ENCODE results near the gene FRMD3. TPM values are rescaled to one million over a fixed set of nuclear protein-coding genes. Genes with fewer than 3 reads are reported as not detected.

FRMD3 gene
- total and polyA plus RNA-seq, 3 experiments from 2014 or later = 0.35 to 0.68 (median 0.62) TPM

DNA sequence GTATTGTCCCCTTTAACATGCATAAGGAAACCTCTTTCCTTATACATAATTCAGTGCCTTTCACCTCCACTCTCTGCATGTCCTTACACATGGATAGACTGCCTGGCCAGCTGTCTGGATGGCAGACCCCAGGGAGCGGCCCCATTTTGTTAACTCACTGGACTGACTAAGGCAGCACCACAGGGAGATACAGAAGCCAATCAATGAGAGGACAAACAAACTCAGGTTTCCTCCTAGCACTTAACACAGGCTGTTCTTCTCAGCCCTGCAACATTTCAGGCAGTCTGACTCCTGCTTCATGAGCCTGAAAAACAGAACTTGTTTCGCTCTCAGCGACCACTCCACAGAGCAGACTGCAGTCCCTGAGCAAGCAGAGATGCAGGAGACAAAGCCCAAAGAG, 339.8 kb downstream of the FRMD3 start:
- H3K27me3 Mint-ChIP-seq = peaks cover 0 to 1% of the 10 kb centered on the region in 2 donors
- Histone ChIP-seq H3K9me3 (ENCODE audit: low read length) (no peaks in the 10 kb centered on the region), H3K27ac (ENCODE audit: low read depth, low read length) (no peak overlapping the region), H3K4me3 (ENCODE audit: low read length) (no peak overlapping the region), H3K36me3 (ENCODE audit: insufficient read depth, low read length) (no peaks in the 10 kb centered on the region), H3K27me3 (ENCODE audit: insufficient read depth, low read length, poor library complexity, severe bottlenecking) (no peaks in the 10 kb centered on the region), H3K4me1 (ENCODE audit: insufficient read depth, low read length) (no peaks in the 10 kb centered on the region)
- no peak overlapping the region for H3K4me3 Mint-ChIP-seq
- DNase-seq = no peak
- H3K9me3 Mint-ChIP-seq = no peaks in the 10 kb centered on the region
- H3K27ac Mint-ChIP-seq = no peak overlapping the region
- CTCF ChIA-PET = no interaction called here
- POLR2A ChIA-PET = no interaction called here
- H3K36me3 Mint-ChIP-seq = no peaks in the 10 kb centered on the region
- H3K4me1 Mint-ChIP-seq = no peaks in the 10 kb centered on the region

DNA sequence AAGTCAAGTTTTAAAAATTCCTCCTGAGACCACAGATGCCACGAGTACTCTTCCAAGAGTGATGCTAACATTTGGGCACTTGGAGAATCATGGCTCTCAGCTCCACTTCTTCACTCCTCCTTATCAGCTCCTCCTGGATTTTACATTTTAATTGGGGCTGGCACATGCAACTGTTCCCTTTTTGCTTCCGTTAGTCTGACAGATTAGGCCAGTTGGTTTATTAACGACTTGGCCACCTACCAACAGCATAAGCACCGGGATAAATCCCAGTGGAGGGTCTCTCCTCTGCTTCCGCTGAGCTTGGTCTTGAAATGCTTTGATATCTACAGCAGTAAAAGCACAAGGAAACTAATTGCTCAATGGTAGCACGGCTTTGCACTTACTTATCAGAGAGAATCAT, 340.6 kb downstream of the FRMD3 start:
- no peak overlapping the region for H3K4me3 Mint-ChIP-seq
- H3K27ac Mint-ChIP-seq = no peak overlapping the region
- H3K27ac ChIP-seq (ENCODE audit: low read depth, low read length) = no peak overlapping the region
- no peaks in the 10 kb centered on the region for H3K4me1 Mint-ChIP-seq
- POLR2A ChIA-PET = no interaction called here
- no peaks in the 10 kb centered on the region for H3K4me1 ChIP-seq (ENCODE audit: insufficient read depth, low read length)
- H3K4me3 ChIP-seq (ENCODE audit: low read length) = no peak overlapping the region
- H3K36me3 Mint-ChIP-seq = no peaks in the 10 kb centered on the region
- CTCF ChIA-PET = no interaction called here
- no peaks in the 10 kb centered on the region for H3K36me3 ChIP-seq (ENCODE audit: insufficient read depth, low read length)
- H3K27me3 Mint-ChIP-seq = peaks cover 0 to 1% of the 10 kb centered on the region in 2 donors
- H3K27me3 ChIP-seq (ENCODE audit: insufficient read depth, low read length, poor library complexity, severe bottlenecking) = no peaks in the 10 kb centered on the region
- H3K9me3 ChIP-seq (ENCODE audit: low read length) = no peaks in the 10 kb centered on the region
- DNase-seq = no peak
- no peaks in the 10 kb centered on the region for H3K9me3 Mint-ChIP-seq

DNA sequence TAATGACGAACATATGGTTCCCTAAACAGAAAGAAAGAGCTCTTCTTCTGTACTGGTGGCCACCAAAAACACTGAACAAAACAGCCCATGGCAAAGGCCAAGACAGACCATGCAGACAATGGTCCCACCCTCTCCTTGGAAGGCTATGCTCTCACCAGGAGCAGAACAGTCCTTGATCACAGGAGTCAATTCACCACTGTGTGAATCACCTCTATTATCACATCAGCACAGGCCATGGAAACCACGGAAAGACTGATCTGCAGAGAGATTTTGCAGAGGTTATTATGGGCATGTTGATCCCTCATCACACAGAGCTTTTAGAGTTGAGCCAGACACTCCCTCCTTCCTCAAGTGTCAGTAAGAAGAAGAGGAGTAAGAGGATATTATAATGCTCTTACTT, 341.3 kb downstream of the FRMD3 start:
- Histone ChIP-seq H3K4me1 (ENCODE audit: insufficient read depth, low read length) (no peaks in the 10 kb centered on the region), H3K36me3 (ENCODE audit: insufficient read depth, low read length) (no peaks in the 10 kb centered on the region), H3K9me3 (ENCODE audit: low read length) (no peaks in the 10 kb centered on the region), H3K4me3 (ENCODE audit: low read length) (no peak overlapping the region), H3K27me3 (ENCODE audit: insufficient read depth, low read length, poor library complexity, severe bottlenecking) (no peaks in the 10 kb centered on the region), H3K27ac (ENCODE audit: low read depth, low read length) (no peak overlapping the region)
- Mint-ChIP-seq H3K27ac (no peak overlapping the region), H3K9me3 (no peaks in the 10 kb centered on the region), H3K4me3 (no peak overlapping the region), H3K36me3 (no peaks in the 10 kb centered on the region), H3K4me1 (no peaks in the 10 kb centered on the region), H3K27me3 (peaks cover 0 to 1% of the 10 kb centered on the region in 2 donors)
- no peak for DNase-seq
- ChIA-PET POLR2A (no interaction called here), CTCF (no interaction called here)

Other genes starting within 250 kb of the FRMD3 start
- gene IDNK, start 84.7 kb upstream of the FRMD3 start, total RNA-seq = 1 to 10 TPM; 5.9 to 6.3 TPM
- gene IDNK, start 84.7 kb upstream of the FRMD3 start, polyA plus RNA-seq = 16.9 TPM
- gene UBQLN1, start 169.6 kb upstream of the FRMD3 start, total RNA-seq = 100 to 1,000 TPM in 1 of 2 experiments, 10 to 100 TPM in 1; 95.1 to 101 TPM
- gene UBQLN1, start 169.6 kb upstream of the FRMD3 start, polyA plus RNA-seq = 76.6 TPM

Data from CD8-positive, alpha-beta memory T cell (primary cell).